Panc1 (cell line): ENCODE measurements around the gene SERP2. TPM values are rescaled to one million over a fixed set of nuclear protein-coding genes. Genes with fewer than 3 reads are reported as not detected.

Source experiments
- ATAC-seq: fragments of 200-7000 bp; cut with Tn5 transposase; 2 replicates; pipeline ENCODE4 v1.9.1; 2020; ENCODE audit warnings: mild to moderate bottlenecking, moderate library complexity
- BruUV-seq: library from RNA; stranded (reverse); fragments of 400-500 nt; replicated peaks from 2 replicates; lab custom pipeline; 2021; lab: Mats Ljungman, UMichigan
- CTCF ChIA-PET: fragments of 300-600 bp; sonication (Branson Sonifier 250); formaldehyde crosslinking; loops from one replicate; lab custom pipeline; 2022; ENCODE audit warnings: antibody characterized with exemption; lab: Charles Lee
- POLR2A ChIA-PET: fragments of 300-600 bp; sonication (Branson Sonifier 250); formaldehyde crosslinking; loops from one replicate; lab custom pipeline; 2022; ENCODE audit warnings: antibody characterized with exemption; lab: Charles Lee
- DNase-seq: peaks from one replicate; pipeline ENCODE4 v3.0.0-alpha.2; 2010; ENCODE audit warnings: low read depth, low spot score
- H3K27ac ChIP-seq: 2 replicates; pipeline ENCODE4 v1.5.1; 2011; ENCODE audit warnings: mild to moderate bottlenecking, low read length, inconsistent platforms
- H3K27me3 ChIP-seq: fragments of 200-500 bp; sonication (Bioruptor generic); 2 replicates; pipeline ENCODE4 v1.6.0; 2014; ENCODE audit warnings: low read length, inconsistent platforms; ENCODE audit not compliant: control insufficient read depth, insufficient read depth
- H3K36me3 ChIP-seq: fragments of 200-500 bp; sonication (Bioruptor generic); 2 replicates; pipeline ENCODE4 v1.5.1; 2014; ENCODE audit warnings: inconsistent platforms, mild to moderate bottlenecking, low read length, moderate library complexity; ENCODE audit not compliant: control insufficient read depth, insufficient read depth
- H3K4me1 ChIP-seq: 2 replicates; pipeline ENCODE4 v1.5.1; 2011; ENCODE audit warnings: inconsistent platforms, mild to moderate bottlenecking, low read length, moderate library complexity; ENCODE audit not compliant: control insufficient read depth, insufficient read depth
- H3K4me3 ChIP-seq, 2 experiments: 2 replicates each; pipeline ENCODE4 v1.5.1; 2011 to 2012; ENCODE audit warnings: low read depth in 2 of 2, low read length in 2 of 2, mild to moderate bottlenecking in 2 of 2, inconsistent platforms in 1 of 2, moderate library complexity in 1 of 2
- H3K9me3 ChIP-seq: fragments of 200-500 bp; sonication (Bioruptor generic); 2 replicates; pipeline ENCODE4 v1.5.1; 2014; ENCODE audit warnings: low read depth, mild to moderate bottlenecking, inconsistent platforms, low read length, moderate library complexity; ENCODE audit not compliant: control insufficient read depth, insufficient read depth
- POLR2AphosphoS5 ChIP-seq: IDR thresholded peaks from 2 replicates; pipeline ENCODE4 v1.6.1; 2012; ENCODE audit warnings: mild to moderate bottlenecking, low read depth, low read length, moderate library complexity
- SIN3A ChIP-seq: IDR thresholded peaks from 2 replicates; pipeline ENCODE4 v1.6.1; 2012; ENCODE audit warnings: low read depth, mild to moderate bottlenecking, low read length, moderate library complexity, borderline replicate concordance; ENCODE audit not compliant: insufficient read depth
- TCF7L2 ChIP-seq: IDR thresholded peaks from 2 replicates; pipeline ENCODE4 v1.6.1; 2011; ENCODE audit warnings: mild to moderate bottlenecking, low read depth, low read length, inconsistent platforms
- in situ Hi-C: cut with HindIII; loops from 2 replicates; pipeline ENCODE4 v1.10.0; 2016; ENCODE audit warnings: low sequenced_read_pairs, low pct_unique_long_range_greater_than_20kb
- intact Hi-C: fragments of 100-400 bp; cut with micrococcal nuclease; formaldehyde crosslinking; loops from one replicate; pipeline ENCODE4 v1.10.0; 2022; ENCODE audit not compliant: unreplicated experiment
- total RNA-seq: library from RNA; stranded (reverse); gene quantifications from one replicate; pipeline ENCODE4 v1.2.1, GENCODE V29; 2021; ENCODE audit not compliant: unreplicated experiment
- TF ChIP-seq, protein P1 (sequence below): fragments of 450-650 bp; IDR thresholded peaks from 2 replicates; pipeline ENCODE4 v1.5.1; 2017; ENCODE audit warnings: mild to moderate bottlenecking
- TF ChIP-seq, protein P2 (sequence below), 2 experiments: IDR thresholded peaks; 2 replicates each; pipeline ENCODE4 v1.6.1; 2011 to 2012; ENCODE audit warnings: low read depth in 2 of 2, control low read depth in 1 of 2, low read length in 1 of 2, mild to moderate bottlenecking in 1 of 2, moderate library complexity in 1 of 2; ENCODE audit not compliant: insufficient read depth in 1 of 2

SERP2 gene
- total RNA-seq, 1 experiment from 2014 or later: 0.18 TPM

DNA sequence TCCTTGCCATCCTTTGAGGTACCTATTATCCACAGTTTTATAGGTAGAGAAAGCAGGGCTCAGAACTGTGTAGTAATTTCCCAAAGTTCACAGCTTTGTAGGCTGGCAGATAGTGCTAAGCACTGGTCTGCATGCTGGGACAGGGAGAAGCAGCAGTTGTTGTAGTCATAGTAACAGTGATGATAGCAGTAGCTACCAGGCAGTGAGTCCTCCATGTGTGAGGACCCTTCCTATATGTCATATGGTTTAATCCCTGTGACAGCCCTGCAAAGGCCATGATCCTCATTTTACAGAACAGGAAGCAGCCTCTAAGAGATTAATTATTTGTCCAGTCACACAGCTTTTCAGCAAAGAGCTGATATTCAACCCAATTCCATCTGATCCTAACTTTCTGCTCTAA is 21.0 kb downstream of the SERP2 start:
- in situ Hi-C loops: no loop called here
- no peak for ATAC-seq
- ChIA-PET CTCF (no interaction called here), POLR2A (no interaction called here)
- TF ChIP-seq POLR2AphosphoS5 (no peak), TCF7L2 (no peak), SIN3A (no peak)
- TF ChIP-seq, protein P1, sequence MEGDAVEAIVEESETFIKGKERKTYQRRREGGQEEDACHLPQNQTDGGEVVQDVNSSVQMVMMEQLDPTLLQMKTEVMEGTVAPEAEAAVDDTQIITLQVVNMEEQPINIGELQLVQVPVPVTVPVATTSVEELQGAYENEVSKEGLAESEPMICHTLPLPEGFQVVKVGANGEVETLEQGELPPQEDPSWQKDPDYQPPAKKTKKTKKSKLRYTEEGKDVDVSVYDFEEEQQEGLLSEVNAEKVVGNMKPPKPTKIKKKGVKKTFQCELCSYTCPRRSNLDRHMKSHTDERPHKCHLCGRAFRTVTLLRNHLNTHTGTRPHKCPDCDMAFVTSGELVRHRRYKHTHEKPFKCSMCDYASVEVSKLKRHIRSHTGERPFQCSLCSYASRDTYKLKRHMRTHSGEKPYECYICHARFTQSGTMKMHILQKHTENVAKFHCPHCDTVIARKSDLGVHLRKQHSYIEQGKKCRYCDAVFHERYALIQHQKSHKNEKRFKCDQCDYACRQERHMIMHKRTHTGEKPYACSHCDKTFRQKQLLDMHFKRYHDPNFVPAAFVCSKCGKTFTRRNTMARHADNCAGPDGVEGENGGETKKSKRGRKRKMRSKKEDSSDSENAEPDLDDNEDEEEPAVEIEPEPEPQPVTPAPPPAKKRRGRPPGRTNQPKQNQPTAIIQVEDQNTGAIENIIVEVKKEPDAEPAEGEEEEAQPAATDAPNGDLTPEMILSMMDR: no peak
- TF ChIP-seq, protein P2, sequence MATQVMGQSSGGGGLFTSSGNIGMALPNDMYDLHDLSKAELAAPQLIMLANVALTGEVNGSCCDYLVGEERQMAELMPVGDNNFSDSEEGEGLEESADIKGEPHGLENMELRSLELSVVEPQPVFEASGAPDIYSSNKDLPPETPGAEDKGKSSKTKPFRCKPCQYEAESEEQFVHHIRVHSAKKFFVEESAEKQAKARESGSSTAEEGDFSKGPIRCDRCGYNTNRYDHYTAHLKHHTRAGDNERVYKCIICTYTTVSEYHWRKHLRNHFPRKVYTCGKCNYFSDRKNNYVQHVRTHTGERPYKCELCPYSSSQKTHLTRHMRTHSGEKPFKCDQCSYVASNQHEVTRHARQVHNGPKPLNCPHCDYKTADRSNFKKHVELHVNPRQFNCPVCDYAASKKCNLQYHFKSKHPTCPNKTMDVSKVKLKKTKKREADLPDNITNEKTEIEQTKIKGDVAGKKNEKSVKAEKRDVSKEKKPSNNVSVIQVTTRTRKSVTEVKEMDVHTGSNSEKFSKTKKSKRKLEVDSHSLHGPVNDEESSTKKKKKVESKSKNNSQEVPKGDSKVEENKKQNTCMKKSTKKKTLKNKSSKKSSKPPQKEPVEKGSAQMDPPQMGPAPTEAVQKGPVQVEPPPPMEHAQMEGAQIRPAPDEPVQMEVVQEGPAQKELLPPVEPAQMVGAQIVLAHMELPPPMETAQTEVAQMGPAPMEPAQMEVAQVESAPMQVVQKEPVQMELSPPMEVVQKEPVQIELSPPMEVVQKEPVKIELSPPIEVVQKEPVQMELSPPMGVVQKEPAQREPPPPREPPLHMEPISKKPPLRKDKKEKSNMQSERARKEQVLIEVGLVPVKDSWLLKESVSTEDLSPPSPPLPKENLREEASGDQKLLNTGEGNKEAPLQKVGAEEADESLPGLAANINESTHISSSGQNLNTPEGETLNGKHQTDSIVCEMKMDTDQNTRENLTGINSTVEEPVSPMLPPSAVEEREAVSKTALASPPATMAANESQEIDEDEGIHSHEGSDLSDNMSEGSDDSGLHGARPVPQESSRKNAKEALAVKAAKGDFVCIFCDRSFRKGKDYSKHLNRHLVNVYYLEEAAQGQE (IDR thresholded peaks at IDR 0.05; ENCODE audit: insufficient read depth in 1 of 2, low read depth in 2 of 2, low read length in 1 of 2): no peak
- no TSS peak for BruUV-seq
- intact Hi-C loops: no loop called here
- H3K4me1 ChIP-seq: no peaks in the 10 kb centered on the region
- H3K4me3 ChIP-seq: no peak overlapping the region
- no peak overlapping the region for H3K27ac ChIP-seq
- no peaks in the 10 kb centered on the region for H3K36me3 ChIP-seq
- H3K27me3 ChIP-seq: no peaks in the 10 kb centered on the region
- no peak for DNase-seq
- H3K9me3 ChIP-seq: no peaks in the 10 kb centered on the region

DNA sequence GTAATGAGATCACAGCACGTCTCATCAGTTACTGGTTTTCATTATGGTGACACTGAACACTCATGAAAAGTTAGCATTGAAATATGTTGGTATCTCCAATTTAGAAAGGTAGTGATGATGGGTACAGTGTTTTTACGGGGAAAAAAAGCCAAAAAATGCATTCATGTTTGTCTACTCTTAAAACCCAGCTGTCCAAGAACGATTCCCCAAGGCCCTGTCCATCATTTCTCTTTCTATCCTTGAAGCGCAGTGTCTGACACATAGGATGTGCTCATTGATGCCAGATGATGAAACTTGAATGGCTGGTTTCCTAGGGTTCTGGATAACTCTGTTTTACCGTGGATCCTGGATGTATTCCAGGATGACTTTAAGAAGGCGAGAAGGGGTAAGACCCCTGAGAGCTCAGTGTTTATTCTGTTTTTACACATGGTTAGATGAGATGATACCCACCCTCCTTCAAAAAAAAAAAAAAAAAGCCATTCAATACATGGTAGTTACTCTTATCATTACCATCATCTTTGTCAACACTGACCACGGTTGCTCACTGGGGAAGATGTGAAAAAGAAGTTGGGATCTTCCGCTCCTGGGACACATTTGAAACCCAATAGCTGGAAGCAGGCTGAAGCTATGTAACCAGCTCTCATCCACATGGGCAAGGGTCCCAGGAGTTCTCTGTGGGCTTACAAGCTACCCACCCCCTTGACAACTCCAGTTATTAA is 22.5 kb downstream of the SERP2 start:
- BruUV-seq: no TSS peak
- in situ Hi-C loops (no loop called here), intact Hi-C loops (no loop called here)
- CTCF ChIA-PET: no interaction called here
- no peaks in the 10 kb centered on the region for H3K36me3 ChIP-seq
- TF ChIP-seq, protein P2 (IDR thresholded peaks at IDR 0.05; ENCODE audit: insufficient read depth in 1 of 2, low read depth in 2 of 2, low read length in 1 of 2): no peak
- TF ChIP-seq SIN3A: no peak
- no peak for TF ChIP-seq POLR2AphosphoS5
- no peak for TF ChIP-seq TCF7L2
- TF ChIP-seq, protein P1: no peak
- no peak for ATAC-seq
- POLR2A ChIA-PET: no interaction called here
- no peaks in the 10 kb centered on the region for H3K9me3 ChIP-seq
- no peaks in the 10 kb centered on the region for H3K4me1 ChIP-seq
- H3K27me3 ChIP-seq: no peaks in the 10 kb centered on the region
- H3K27ac ChIP-seq: no peak overlapping the region
- no peak overlapping the region for H3K4me3 ChIP-seq
- DNase-seq: no peak
